HepG2 (cell line): ENCODE results near the gene RBM11. TPM values are rescaled to one million over a fixed set of nuclear protein-coding genes. Genes with fewer than 3 reads are reported as not detected.

ENCODE experiments used
- ATAC-seq: fragments of 200-7000 bp; cut with Tn5 transposase; 3 replicates; pipeline ENCODE4 v1.9.1; 2020; ENCODE audit warnings: mild to moderate bottlenecking, moderate library complexity
- BruUV-seq: library from RNA; stranded (reverse); fragments of 400-500 nt; replicated peaks from 2 replicates; lab custom pipeline; 2021; lab: Mats Ljungman, UMichigan
- CTCF ChIA-PET: fragments of 300-600 bp; formaldehyde crosslinking; extraction: SDS; loops from one replicate; lab custom pipeline; 2021; ENCODE audit warnings: low total read pairs, inconsistent platforms, low intra/inter-chr PET ratio; lab: Yijun Ruan, JAX
- POLR2A ChIA-PET: fragments of 350-600 bp; sonication (Branson Sonifier 250); formaldehyde crosslinking; loops from one replicate; lab custom pipeline; 2020; ENCODE audit warnings: antibody characterized with exemption, inconsistent platforms; lab: Yijun Ruan, JAX
- DNase-seq: peaks from one replicate; pipeline ENCODE4 v3.0.0-alpha.2; 2015; ENCODE audit warnings: low spot score
- FAIRE-seq: peaks from 3 replicates; lab custom pipeline; 2011; peaks lifted over from hg19 to GRCh38; lab: Jason Lieb, UNC
- H2AFZ ChIP-seq: one replicate; pipeline ENCODE4 v1.6.1; 2011; ENCODE audit warnings: low read length, inconsistent platforms
- H3K27ac ChIP-seq: fragments of 300-600 bp; 3 replicates; pipeline ENCODE4 v1.8.0; 2011; ENCODE audit warnings: mixed run types, mild to moderate bottlenecking, mixed read lengths, low read length, inconsistent platforms; ENCODE audit not compliant: insufficient read depth; ENCODE audit errors: extremely low read length
- H3K27me3 ChIP-seq, 2 experiments: fragments of 200-600 bp in 1 of 2; 2 replicates in 1 of 2; 3 replicates in 1 of 2; pipeline versions ENCODE4 v1.6.0 to v1.8.0; 2011; ENCODE audit warnings: low read length in 2 of 2, mild to moderate bottlenecking in 2 of 2, moderate library complexity in 2 of 2, inconsistent platforms in 1 of 2; ENCODE audit not compliant: insufficient read depth in 2 of 2, control insufficient read depth in 1 of 2
- H3K36me3 ChIP-seq, 2 experiments: fragments of 200-600 bp in 1 of 2; replicated peaks in 1 of 2; 2 replicates in 1 of 2; 3 replicates in 1 of 2; pipeline versions ENCODE4 v1.5.1 to v1.8.0; 2011; ENCODE audit warnings: low read length in 2 of 2, inconsistent platforms in 1 of 2; ENCODE audit not compliant: insufficient read depth in 2 of 2, control insufficient read depth in 1 of 2
- H3K4me1 ChIP-seq: 2 replicates; pipeline ENCODE4 v1.5.1; 2012; ENCODE audit warnings: low read length, inconsistent platforms; ENCODE audit not compliant: insufficient read depth
- H3K4me2 ChIP-seq: 2 replicates; pipeline ENCODE4 v1.6.0; 2011; ENCODE audit warnings: low read depth, low read length, inconsistent platforms
- H3K4me3 ChIP-seq, 3 experiments: fragments of 200-600 bp in 1 of 3; sonication (generic), shearing (Covaris generic) in 1 of 3; replicated peaks in 1 of 3; 2 replicates each; pipeline ENCODE4 v1.5.1; 2011 to 2016; ENCODE audit warnings: low read length in 3 of 3, inconsistent platforms in 2 of 3, low read depth in 2 of 3, mild to moderate bottlenecking in 2 of 3, control low read depth in 1 of 3, mixed read lengths in 1 of 3; ENCODE audit not compliant: insufficient read depth in 1 of 3
- H3K79me2 ChIP-seq: one replicate; pipeline ENCODE4 v1.6.1; 2011; ENCODE audit warnings: low read length, inconsistent platforms; ENCODE audit not compliant: insufficient read depth
- H3K9ac ChIP-seq: 2 replicates; pipeline ENCODE4 v1.6.0; 2011; ENCODE audit warnings: mild to moderate bottlenecking, low read depth, low read length, inconsistent platforms; ENCODE audit not compliant: insufficient read depth
- H3K9me3 ChIP-seq: 2 replicates; pipeline ENCODE4 v1.5.1; 2012; ENCODE audit warnings: mild to moderate bottlenecking, low read length
- H4K20me1 ChIP-seq: 2 replicates; pipeline ENCODE4 v1.6.0; 2011; ENCODE audit warnings: inconsistent platforms, mild to moderate bottlenecking, low read length, moderate library complexity; ENCODE audit not compliant: insufficient read depth
- MEIS1 ChIP-seq: sonication (generic); formaldehyde crosslinking; IDR thresholded peaks from 2 replicates; pipeline ENCODE4 v1.9.0; 2021; ENCODE audit warnings: mild to moderate bottlenecking, missing genetic modification reagents, moderate library complexity, borderline replicate concordance
- SMAD3 ChIP-seq: sonication (generic); formaldehyde crosslinking; IDR thresholded peaks from 2 replicates; pipeline ENCODE4 v1.4.0; 2020; ENCODE audit warnings: missing genetic modification reagents
- SP5 ChIP-seq: IDR thresholded peaks from 2 replicates; pipeline ENCODE4 v1.6.1; 2016; ENCODE audit warnings: low read depth, borderline replicate concordance
- TEAD2 ChIP-seq: sonication (generic); formaldehyde crosslinking; IDR thresholded peaks from 2 replicates; pipeline ENCODE4 v1.9.0; 2021; ENCODE audit warnings: missing genetic modification reagents
- ZNF446 ChIP-seq: sonication (generic); formaldehyde crosslinking; IDR thresholded peaks from 2 replicates; pipeline ENCODE4 v1.5.0; 2020; ENCODE audit warnings: mild to moderate bottlenecking, missing genetic modification reagents
- ZNF678 ChIP-seq: sonication (generic); formaldehyde crosslinking; IDR thresholded peaks from 2 replicates; pipeline ENCODE4 v1.4.0; 2020; ENCODE audit warnings: mild to moderate bottlenecking, missing genetic modification reagents
- in situ Hi-C: cut with HindIII; loops from 2 replicates; pipeline ENCODE4 v1.10.0; 2017; ENCODE audit warnings: low pct_unique_long_range_greater_than_20kb; ENCODE audit not compliant: extremely low pct_ligation_motif_present
- intact Hi-C: fragments of 100-400 bp; cut with micrococcal nuclease; formaldehyde crosslinking; loops from one replicate; pipeline ENCODE4 v1.10.0; 2022; ENCODE audit not compliant: unreplicated experiment
- polyA plus RNA-seq, 8 experiments: library from polyadenylated mRNA; depleted of rRNA in 3 of 8; stranded (reverse) in 7 of 8; unstranded in 1 of 8; fragments of >200 nt; fragmentation: Illumina TruSeq in 4 of 8; extraction: Trizol in 4 of 8; gene quantifications; 2 replicates each; pipeline versions ENCODE4 v1.2.1 to v1.2.3, GENCODE V29; 2011 to 2016; ENCODE audit warnings: low read depth in 4 of 8, missing spikeins in 1 of 8, mixed read lengths in 1 of 8; ENCODE audit not compliant: insufficient read depth in 1 of 8
- total RNA-seq, 5 experiments: library from RNA; depleted of rRNA; stranded (reverse); fragments of >200 nt; fragmentation: Illumina TruSeq; extraction: Trizol; gene quantifications; 2 replicates each; pipeline ENCODE4 v1.2.3, GENCODE V29; 2016; ENCODE audit warnings: low read depth in 1 of 5
- TF ChIP-seq, protein P1 (sequence below): IDR thresholded peaks from 2 replicates; pipeline ENCODE4 v1.6.1; 2012; ENCODE audit warnings: inconsistent platforms
- TF ChIP-seq, protein P2 (sequence below): fragments of 450-650 bp; IDR thresholded peaks from 2 replicates; pipeline ENCODE4 v1.6.1; 2017; ENCODE audit warnings: mild to moderate bottlenecking

Gene RBM11
- total and polyA plus RNA-seq, 2 of the 13 experiments (the other 11 are each of a cell fraction or from before 2014, with no cell fraction given) = 0.24 to 0.26 TPM

DNA sequence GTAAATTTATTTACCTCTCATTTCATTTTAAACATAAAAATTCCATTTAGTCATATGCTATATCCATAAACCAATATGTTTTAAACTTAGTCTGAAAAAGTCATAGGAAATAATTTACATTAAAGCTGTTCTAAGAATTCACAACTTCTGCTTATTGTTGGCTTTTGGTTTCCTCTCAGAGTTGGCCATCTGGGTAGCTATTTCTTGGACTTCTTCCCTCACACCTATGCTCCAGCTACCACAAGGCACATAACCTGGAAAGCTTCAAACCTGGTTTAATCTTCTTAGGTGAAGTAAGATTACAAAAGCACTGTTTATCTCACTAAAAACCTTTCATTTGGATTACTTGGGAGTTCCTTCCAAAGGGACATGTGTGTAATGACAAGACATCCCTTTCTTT is 29.8 kb downstream of the RBM11 start:
- Histone ChIP-seq H3K79me2 (no peaks in the 10 kb centered on the region), H3K9me3 (no peaks in the 10 kb centered on the region), H3K27me3 (no peaks in the 10 kb centered on the region), H3K9ac (no peak overlapping the region), H3K27ac (no peak overlapping the region), H3K36me3 (no peaks in the 10 kb centered on the region), H4K20me1 (no peaks in the 10 kb centered on the region), H2AFZ (no peak overlapping the region), H3K4me2 (no peak overlapping the region), H3K4me1 (no peaks in the 10 kb centered on the region), H3K4me3 (no peak overlapping the region)
- no TSS peak for BruUV-seq
- FAIRE-seq (no peak), DNase-seq (no peak), ATAC-seq (no peak)
- intact Hi-C loops (no loop called here), in situ Hi-C loops (no loop called here)
- ChIA-PET CTCF (no interaction called here), POLR2A (no interaction called here)
- TF ChIP-seq, protein P1, sequence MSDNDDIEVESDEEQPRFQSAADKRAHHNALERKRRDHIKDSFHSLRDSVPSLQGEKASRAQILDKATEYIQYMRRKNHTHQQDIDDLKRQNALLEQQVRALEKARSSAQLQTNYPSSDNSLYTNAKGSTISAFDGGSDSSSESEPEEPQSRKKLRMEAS = no peak
- TF ChIP-seq SP5 (CRISPR knock-in tag) = no peak
- TF ChIP-seq, protein P2, sequence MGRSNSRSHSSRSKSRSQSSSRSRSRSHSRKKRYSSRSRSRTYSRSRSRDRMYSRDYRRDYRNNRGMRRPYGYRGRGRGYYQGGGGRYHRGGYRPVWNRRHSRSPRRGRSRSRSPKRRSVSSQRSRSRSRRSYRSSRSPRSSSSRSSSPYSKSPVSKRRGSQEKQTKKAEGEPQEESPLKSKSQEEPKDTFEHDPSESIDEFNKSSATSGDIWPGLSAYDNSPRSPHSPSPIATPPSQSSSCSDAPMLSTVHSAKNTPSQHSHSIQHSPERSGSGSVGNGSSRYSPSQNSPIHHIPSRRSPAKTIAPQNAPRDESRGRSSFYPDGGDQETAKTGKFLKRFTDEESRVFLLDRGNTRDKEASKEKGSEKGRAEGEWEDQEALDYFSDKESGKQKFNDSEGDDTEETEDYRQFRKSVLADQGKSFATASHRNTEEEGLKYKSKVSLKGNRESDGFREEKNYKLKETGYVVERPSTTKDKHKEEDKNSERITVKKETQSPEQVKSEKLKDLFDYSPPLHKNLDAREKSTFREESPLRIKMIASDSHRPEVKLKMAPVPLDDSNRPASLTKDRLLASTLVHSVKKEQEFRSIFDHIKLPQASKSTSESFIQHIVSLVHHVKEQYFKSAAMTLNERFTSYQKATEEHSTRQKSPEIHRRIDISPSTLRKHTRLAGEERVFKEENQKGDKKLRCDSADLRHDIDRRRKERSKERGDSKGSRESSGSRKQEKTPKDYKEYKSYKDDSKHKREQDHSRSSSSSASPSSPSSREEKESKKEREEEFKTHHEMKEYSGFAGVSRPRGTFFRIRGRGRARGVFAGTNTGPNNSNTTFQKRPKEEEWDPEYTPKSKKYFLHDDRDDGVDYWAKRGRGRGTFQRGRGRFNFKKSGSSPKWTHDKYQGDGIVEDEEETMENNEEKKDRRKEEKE = no peak
- TF ChIP-seq SMAD3 (CRISPR knock-in tag) = no peak
- no peak for TF ChIP-seq MEIS1
- TF ChIP-seq TEAD2 (CRISPR knock-in tag) = no peak
- no peak for TF ChIP-seq ZNF446 (CRISPR knock-in tag)
- no peak for TF ChIP-seq ZNF678
